Memory B cell (primary cell): ENCODE measurements around the gene GDPD4.

Experiments
- ATAC-seq: fragments of 150-1000 bp; cut with Tn5 transposase; 2 replicates; pipeline ENCODE4 v1.10.0; 2021; ENCODE audit warnings: low read depth, mild to moderate bottlenecking, moderate library complexity
- DNase-seq, 2 donors: peaks; one replicate each; pipeline ENCODE4 v3.0.0; 2022; ENCODE audit warnings: low spot score in 2 of 2
- H3K27ac Mint-ChIP-seq: one replicate; pipeline ENCODE4 v1.8.0; 2022; ENCODE audit warnings: mild to moderate bottlenecking, moderate library complexity, mixed read lengths
- H3K27me3 Mint-ChIP-seq: one replicate; pipeline ENCODE4 v1.8.0; 2022; ENCODE audit warnings: mixed read lengths
- H3K36me3 Mint-ChIP-seq: one replicate; pipeline ENCODE4 v1.8.0; 2022; ENCODE audit warnings: mild to moderate bottlenecking, mixed read lengths
- H3K4me1 Mint-ChIP-seq: one replicate; pipeline ENCODE4 v1.8.0; 2022; ENCODE audit warnings: mixed read lengths
- H3K4me3 Mint-ChIP-seq: one replicate; pipeline ENCODE4 v1.8.0; 2022; ENCODE audit warnings: mild to moderate bottlenecking, moderate library complexity, mixed read lengths
- H3K9me3 Mint-ChIP-seq: one replicate; pipeline ENCODE4 v1.8.0; 2022; ENCODE audit warnings: mixed read lengths

The GDPD4 gene

GRCh38 chr11:77283101-77283500, 18.4 kb downstream of the GDPD4 start:
- Mint-ChIP-seq H3K36me3 (no peaks in the 10 kb centered on the region), H3K27ac (no peak overlapping the region), H3K27me3 (peaks cover 20% of the 10 kb centered on the region), H3K4me3 (no peak overlapping the region), H3K9me3 (peaks cover 3% of the 10 kb centered on the region), H3K4me1 (no peaks in the 10 kb centered on the region)
- ATAC-seq (no peak), DNase-seq (no peak)

GRCh38 chr11:77278595-77279506, 22.6 kb downstream of the GDPD4 start:
- no peaks in the 10 kb centered on the region for H3K36me3 Mint-ChIP-seq
- no peak overlapping the region for H3K4me3 Mint-ChIP-seq
- H3K27ac Mint-ChIP-seq, result no peak overlapping the region
- peaks cover 14% of the 10 kb centered on the region for H3K27me3 Mint-ChIP-seq
- DNase-seq (no peak), ATAC-seq (no peak)
- no peaks in the 10 kb centered on the region for H3K4me1 Mint-ChIP-seq
- peaks cover 3% of the 10 kb centered on the region for H3K9me3 Mint-ChIP-seq

- H3K27ac Mint-ChIP-seq, result no peak overlapping the region
- ATAC-seq, result no peak
- no peaks in the 10 kb centered on the region for H3K4me1 Mint-ChIP-seq
- peaks cover 2% of the 10 kb centered on the region for H3K9me3 Mint-ChIP-seq
- H3K4me3 Mint-ChIP-seq, result no peak overlapping the region
- peaks cover 10% of the 10 kb centered on the region for H3K27me3 Mint-ChIP-seq
- DNase-seq, result no peak
- no peaks in the 10 kb centered on the region for H3K36me3 Mint-ChIP-seq
Measured at GRCh38 chr11:77276271-77276670, 25.2 kb downstream of the GDPD4 start.

GRCh38 chr11:77270921-77271320, 30.6 kb downstream of the GDPD4 start:
- H3K27me3 Mint-ChIP-seq, result peaks cover 7% of the 10 kb centered on the region
- no peak overlapping the region for H3K4me3 Mint-ChIP-seq
- ATAC-seq, result no peak
- no peak overlapping the region for H3K27ac Mint-ChIP-seq
- no peak for DNase-seq
- no peaks in the 10 kb centered on the region for H3K36me3 Mint-ChIP-seq
- no peaks in the 10 kb centered on the region for H3K4me1 Mint-ChIP-seq
- no peaks in the 10 kb centered on the region for H3K9me3 Mint-ChIP-seq

- Mint-ChIP-seq H3K27me3 (peaks cover 7% of the 10 kb centered on the region), H3K36me3 (no peaks in the 10 kb centered on the region), H3K4me3 (no peak overlapping the region), H3K4me1 (no peaks in the 10 kb centered on the region), H3K9me3 (no peaks in the 10 kb centered on the region), H3K27ac (no peak overlapping the region)
- no peak for ATAC-seq
- DNase-seq, result no peak
Measured at GRCh38 chr11:77269484-77270123, 31.9 kb downstream of the GDPD4 start.

GRCh38 chr11:77267962-77268361, 33.5 kb downstream of the GDPD4 start:
- no peak overlapping the region for H3K27ac Mint-ChIP-seq
- peaks cover 10% of the 10 kb centered on the region for H3K27me3 Mint-ChIP-seq
- no peak for DNase-seq
- H3K4me3 Mint-ChIP-seq, result no peak overlapping the region
- peaks cover 3% of the 10 kb centered on the region for H3K36me3 Mint-ChIP-seq
- ATAC-seq, result no peak
- H3K4me1 Mint-ChIP-seq, result no peaks in the 10 kb centered on the region
- peaks cover 10% of the 10 kb centered on the region for H3K9me3 Mint-ChIP-seq

- peaks cover 4% of the 10 kb centered on the region for H3K36me3 Mint-ChIP-seq
- no peak for DNase-seq
- no peak overlapping the region for H3K4me3 Mint-ChIP-seq
- peaks cover 11% of the 10 kb centered on the region for H3K27me3 Mint-ChIP-seq
- no peak for ATAC-seq
- H3K27ac Mint-ChIP-seq, result no peak overlapping the region
- H3K4me1 Mint-ChIP-seq, result no peaks in the 10 kb centered on the region
- peaks cover 15% of the 10 kb centered on the region for H3K9me3 Mint-ChIP-seq
Measured at GRCh38 chr11:77266766-77267165, 34.7 kb downstream of the GDPD4 start.

- Mint-ChIP-seq H3K27ac (no peak overlapping the region), H3K4me1 (no peaks in the 10 kb centered on the region), H3K27me3 (peaks cover 14% of the 10 kb centered on the region), H3K9me3 (peaks cover 17% of the 10 kb centered on the region), H3K4me3 (no peak overlapping the region), H3K36me3 (peaks cover 4% of the 10 kb centered on the region)
- ATAC-seq (no peak), DNase-seq (no peak)
Measured at GRCh38 chr11:77262803-77263202, 38.7 kb downstream of the GDPD4 start.

GRCh38 chr11:77259641-77260040, 41.8 kb downstream of the GDPD4 start:
- DNase-seq (no peak), ATAC-seq (no peak)
- H3K27ac Mint-ChIP-seq, result no peak overlapping the region
- peaks cover 17% of the 10 kb centered on the region for H3K9me3 Mint-ChIP-seq
- H3K4me1 Mint-ChIP-seq, result no peaks in the 10 kb centered on the region
- H3K36me3 Mint-ChIP-seq, result peaks cover 4% of the 10 kb centered on the region
- no peak overlapping the region for H3K4me3 Mint-ChIP-seq
- H3K27me3 Mint-ChIP-seq, result peaks cover 26% of the 10 kb centered on the region

- no peak for ATAC-seq
- Mint-ChIP-seq H3K27ac (no peak overlapping the region), H3K4me1 (no peaks in the 10 kb centered on the region), H3K36me3 (no peaks in the 10 kb centered on the region), H3K9me3 (peaks cover 9% of the 10 kb centered on the region), H3K4me3 (no peak overlapping the region), H3K27me3 (peaks cover 16% of the 10 kb centered on the region)
- DNase-seq, result no peak
Measured at GRCh38 chr11:77253690-77254089, 47.8 kb downstream of the GDPD4 start.

GRCh38 chr11:77252555-77253270, 48.8 kb downstream of the GDPD4 start:
- Mint-ChIP-seq H3K36me3 (no peaks in the 10 kb centered on the region), H3K4me1 (no peaks in the 10 kb centered on the region), H3K4me3 (no peak overlapping the region), H3K27me3 (peaks cover 13% of the 10 kb centered on the region), H3K9me3 (peaks cover 9% of the 10 kb centered on the region), H3K27ac (no peak overlapping the region)
- no peak for DNase-seq
- ATAC-seq, result no peak

GRCh38 chr11:77250881-77251640, 50.4 kb downstream of the GDPD4 start:
- Mint-ChIP-seq H3K9me3 (peaks cover 9% of the 10 kb centered on the region), H3K4me1 (no peaks in the 10 kb centered on the region), H3K27ac (no peak overlapping the region), H3K27me3 (peaks cover 3% of the 10 kb centered on the region), H3K36me3 (no peaks in the 10 kb centered on the region), H3K4me3 (no peak overlapping the region)
- no peak for ATAC-seq
- DNase-seq, result no peak

- ATAC-seq, result no peak
- no peaks in the 10 kb centered on the region for H3K4me1 Mint-ChIP-seq
Measured at GRCh38 chr11:77249427-77249826, 52.1 kb downstream of the GDPD4 start.

More at GRCh38 chr11:77249427-77249826, 52.1 kb downstream of the GDPD4 start:
- Mint-ChIP-seq H3K27ac (no peak overlapping the region), H3K27me3 (no peaks in the 10 kb centered on the region), H3K9me3 (peaks cover 9% of the 10 kb centered on the region), H3K4me3 (no peak overlapping the region), H3K36me3 (no peaks in the 10 kb centered on the region)
- no peak for DNase-seq
